HG03060 (cell line): ENCODE data around the gene ADAMTS2.
"Not testable (repeated sequence)": the region's sequence is repeated elsewhere in the genome, so short reads cannot be mapped to it uniquely, and the experiment has no call there.

Experiments
- ATAC-seq: cut with Tn5 transposase; IDR thresholded peaks from one replicate; pipeline ENCODE4 v1.9.1; 2021; ENCODE audit warnings: low read depth, moderate number of reproducible peaks; ENCODE audit not compliant: unreplicated experiment

The ADAMTS2 gene

GRCh38 chr5:179284751-179285631, 60.3 kb downstream of the ADAMTS2 start:
- ATAC-seq = no peak

GRCh38 chr5:179283908-179284307, 61.4 kb downstream of the ADAMTS2 start:
- ATAC-seq = not testable (repeated sequence)

- no peak for ATAC-seq
These were observed 63.6 kb downstream of the ADAMTS2 start for GRCh38 chr5:179281694-179282093.

GRCh38 chr5:179280095-179280490, 65.2 kb downstream of the ADAMTS2 start:
- ATAC-seq = no peak

- ATAC-seq = no peak
These were observed 65.7 kb downstream of the ADAMTS2 start for GRCh38 chr5:179279347-179280094.

- no peak for ATAC-seq
These were observed 66.7 kb downstream of the ADAMTS2 start for GRCh38 chr5:179278546-179278945.

- ATAC-seq = no peak
These were observed 67.1 kb downstream of the ADAMTS2 start for GRCh38 chr5:179278119-179278518.

- ATAC-seq = no peak
These were observed 68.3 kb downstream of the ADAMTS2 start for GRCh38 chr5:179276838-179277395.

- no peak for ATAC-seq
These were observed 69.1 kb downstream of the ADAMTS2 start for GRCh38 chr5:179275941-179276837.

GRCh38 chr5:179275381-179275878, 69.8 kb downstream of the ADAMTS2 start:
- ATAC-seq = no peak

- no peak for ATAC-seq
These were observed 70.6 kb downstream of the ADAMTS2 start for GRCh38 chr5:179274321-179275315.

GRCh38 chr5:179273441-179274145, 71.7 kb downstream of the ADAMTS2 start:
- no peak for ATAC-seq

GRCh38 chr5:179273073-179273435, 72.2 kb downstream of the ADAMTS2 start:
- ATAC-seq = no peak

- ATAC-seq = no peak
These were observed 72.8 kb downstream of the ADAMTS2 start for GRCh38 chr5:179272326-179273072.

GRCh38 chr5:179271821-179272325, 73.4 kb downstream of the ADAMTS2 start:
- no peak for ATAC-seq

GRCh38 chr5:179271428-179271734, 73.9 kb downstream of the ADAMTS2 start:
- ATAC-seq = no peak

- ATAC-seq = no peak
These were observed 74.5 kb downstream of the ADAMTS2 start for GRCh38 chr5:179270581-179271427.
